ENCODE measurements around the gene NPHP4.

DNA sequence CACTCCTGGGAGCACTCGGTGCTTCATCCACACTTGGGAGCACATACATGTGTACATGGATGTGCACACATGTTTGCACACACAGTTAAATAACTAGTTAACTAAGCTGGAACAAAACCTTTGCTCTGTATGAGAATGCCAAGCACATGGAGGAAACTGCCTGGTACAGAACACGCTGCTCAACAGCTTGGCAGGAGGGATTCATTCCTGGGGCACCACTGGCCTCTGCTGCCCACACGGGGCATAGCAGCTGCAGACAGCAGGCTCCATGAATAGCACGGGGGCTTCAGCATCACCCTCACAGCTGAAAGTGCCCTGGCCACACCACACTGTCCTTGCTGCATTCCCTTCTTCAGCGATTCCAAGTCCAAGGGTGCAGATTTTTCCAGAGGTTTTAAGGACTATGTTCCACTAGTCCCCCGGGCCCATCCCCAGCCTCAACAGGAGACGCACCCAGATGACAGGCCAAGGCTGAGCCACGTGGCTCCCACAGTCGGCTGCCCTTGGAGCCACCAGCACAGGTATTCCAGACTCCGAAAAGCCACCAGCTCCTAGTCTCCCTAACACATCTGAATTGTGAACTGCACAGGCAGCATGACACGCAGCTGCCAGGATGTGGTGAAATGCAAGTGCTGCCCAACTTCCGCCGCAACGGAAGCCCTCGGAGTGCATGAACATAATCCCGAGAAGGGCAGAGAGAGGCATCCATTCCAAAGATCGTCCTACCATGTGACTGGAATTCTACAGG is 16.9 kb downstream of the NPHP4 start:
- TF ChIP-seq YY1 (IDR thresholded peaks at IDR 0.05; ENCODE audit: insufficient read depth, insufficient read length) (no peak), ZNF274 (IDR thresholded peaks at IDR 0.05; ENCODE audit: low read depth, low read length) (no peak), SUZ12 (IDR thresholded peaks at IDR 0.05; ENCODE audit: extremely low read depth, insufficient read depth, insufficient read length) (no peak)
